Smooth muscle cell (in vitro differentiated cells): ENCODE results near the gene FLNA. TPM values are rescaled to one million over a fixed set of nuclear protein-coding genes. Genes with fewer than 3 reads are reported as not detected.

Source experiments
- DNase-seq: peaks from one replicate; lab custom pipeline; 2025; ENCODE audit not compliant: unreplicated experiment; lab: John Stamatoyannopoulos, UW
- H2AFZ ChIP-seq: fragments of 200-600 bp; sonication (generic); 2 replicates; pipeline ENCODE4 v1.6.0; 2016; ENCODE audit warnings: antibody characterized with exemption, low read depth, mild to moderate bottlenecking
- H3F3A ChIP-seq: fragments of 200-600 bp; sonication (generic); 2 replicates; pipeline ENCODE4 v1.6.0; 2017; ENCODE audit warnings: antibody characterized with exemption, low read depth
- H3K27ac ChIP-seq: fragments of 200-600 bp; sonication (generic); 2 replicates; pipeline ENCODE4 v1.5.1; 2016; ENCODE audit warnings: low read depth, mild to moderate bottlenecking
- H3K27me3 ChIP-seq: fragments of 200-600 bp; sonication (generic); 2 replicates; pipeline ENCODE4 v1.6.1; 2016; ENCODE audit warnings: low read depth, mild to moderate bottlenecking
- H3K36me3 ChIP-seq: fragments of 200-600 bp; sonication (generic); 2 replicates; pipeline ENCODE4 v1.5.1; 2016; ENCODE audit warnings: low read depth
- H3K4me1 ChIP-seq: fragments of 200-600 bp; sonication (generic); 2 replicates; pipeline ENCODE4 v1.5.1; 2016; ENCODE audit warnings: low read depth
- H3K4me2 ChIP-seq: fragments of 200-600 bp; sonication (generic); 2 replicates; pipeline ENCODE4 v1.6.0; 2016; ENCODE audit warnings: mild to moderate bottlenecking
- H3K4me3 ChIP-seq: fragments of 200-600 bp; sonication (generic); 2 replicates; pipeline ENCODE4 v1.5.1; 2016; ENCODE audit warnings: mild to moderate bottlenecking
- H3K79me2 ChIP-seq: fragments of 200-600 bp; sonication (generic); 2 replicates; pipeline ENCODE4 v1.6.0; 2016; ENCODE audit warnings: low read depth, mild to moderate bottlenecking
- H3K9ac ChIP-seq: fragments of 200-600 bp; sonication (generic); 2 replicates; pipeline ENCODE4 v1.6.0; 2016; ENCODE audit warnings: low read depth
- H3K9me3 ChIP-seq: fragments of 200-600 bp; sonication (generic); replicated peaks from 2 replicates; pipeline ENCODE4 v1.5.1; 2016; ENCODE audit warnings: low read depth
- H4K20me1 ChIP-seq: fragments of 200-600 bp; sonication (generic); 2 replicates; pipeline ENCODE4 v1.6.0; 2016; ENCODE audit warnings: low read depth
- WGBS: methylation state at CpG from one replicate; pipeline ENCODE4 v1.1.7; 2016; ENCODE audit warnings: low lambda C conversion rate; 5-methylcytosine and 5-hydroxymethylcytosine counted together
- polyA plus RNA-seq: library from polyadenylated mRNA; unstranded; fragments of >200 nt; fragmentation: Nextera tagmentation; extraction: Ambion mirVana; gene quantifications from 2 replicates; pipeline ENCODE4 v1.2.1, GENCODE V29; 2016
- total RNA-seq: library from RNA; depleted of rRNA; stranded (reverse); fragments of >200 nt; gene quantifications from 2 replicates; pipeline ENCODE4 v1.2.3, GENCODE V29; 2014
- TF ChIP-seq, protein P1 (sequence below): fragments of 200-600 bp; sonication (generic); IDR thresholded peaks from 2 replicates; pipeline ENCODE4 v1.5.1; 2017; ENCODE audit warnings: borderline replicate concordance, mild to moderate bottlenecking, antibody characterized with exemption; ENCODE audit not compliant: insufficient read depth, poor library complexity, severe bottlenecking

Gene FLNA
- total and polyA plus RNA-seq, 2 experiments from 2014 or later: 860 to 1,632 TPM

DNA sequence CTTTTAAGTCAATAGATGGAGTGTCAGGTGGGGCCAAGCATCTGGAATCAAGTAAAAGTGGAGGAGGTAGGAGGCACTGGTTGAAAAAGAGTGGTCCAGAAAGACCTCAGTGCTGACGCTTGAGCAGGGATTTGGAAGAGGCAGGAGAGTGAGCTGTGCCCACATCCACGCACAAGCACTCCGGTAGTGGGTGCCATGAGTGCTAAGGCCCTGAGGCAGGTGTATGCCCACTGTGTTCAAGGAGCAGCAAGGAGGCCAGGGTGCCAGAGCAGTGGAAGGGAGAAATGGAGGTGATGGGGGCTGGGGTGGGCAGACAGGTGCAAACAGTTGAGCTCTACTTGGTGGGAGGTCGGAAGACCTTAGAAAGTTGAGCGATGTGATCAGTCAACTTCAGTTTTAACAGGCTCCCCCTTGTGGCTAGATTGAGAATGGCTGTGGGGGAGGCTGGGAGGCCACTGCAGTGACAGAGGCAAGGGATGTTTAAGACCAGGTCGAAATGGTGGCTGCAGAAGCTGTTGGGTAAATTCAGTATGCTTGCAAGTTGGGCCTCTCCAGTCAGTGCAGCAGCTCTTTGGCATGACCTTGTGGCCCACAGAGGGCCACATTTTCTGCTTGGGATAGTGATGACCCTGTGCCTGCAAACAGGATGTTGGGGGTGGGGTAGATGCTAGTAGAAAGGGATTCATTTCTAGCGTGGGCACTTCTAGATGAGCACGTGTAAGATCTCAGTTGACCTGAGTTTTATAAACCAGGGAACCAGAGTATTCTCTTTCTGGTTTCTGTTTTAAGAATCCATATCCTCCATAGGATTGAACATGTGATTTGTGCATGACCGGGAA lies 66.1 kb downstream of the FLNA start:
- Histone ChIP-seq H4K20me1 (no peaks in the 10 kb centered on the region), H3K27me3 (no peaks in the 10 kb centered on the region), H3F3A (no peaks in the 10 kb centered on the region), H3K9ac (no peak overlapping the region), H3K27ac (no peak overlapping the region), H3K4me2 (no peak overlapping the region), H3K9me3 (no peaks in the 10 kb centered on the region), H3K4me3 (no peak overlapping the region), H3K4me1 (no peaks in the 10 kb centered on the region), H3K36me3 (no peaks in the 10 kb centered on the region), H3K79me2 (no peaks in the 10 kb centered on the region), H2AFZ (no peak overlapping the region)
- TF ChIP-seq, protein P1, sequence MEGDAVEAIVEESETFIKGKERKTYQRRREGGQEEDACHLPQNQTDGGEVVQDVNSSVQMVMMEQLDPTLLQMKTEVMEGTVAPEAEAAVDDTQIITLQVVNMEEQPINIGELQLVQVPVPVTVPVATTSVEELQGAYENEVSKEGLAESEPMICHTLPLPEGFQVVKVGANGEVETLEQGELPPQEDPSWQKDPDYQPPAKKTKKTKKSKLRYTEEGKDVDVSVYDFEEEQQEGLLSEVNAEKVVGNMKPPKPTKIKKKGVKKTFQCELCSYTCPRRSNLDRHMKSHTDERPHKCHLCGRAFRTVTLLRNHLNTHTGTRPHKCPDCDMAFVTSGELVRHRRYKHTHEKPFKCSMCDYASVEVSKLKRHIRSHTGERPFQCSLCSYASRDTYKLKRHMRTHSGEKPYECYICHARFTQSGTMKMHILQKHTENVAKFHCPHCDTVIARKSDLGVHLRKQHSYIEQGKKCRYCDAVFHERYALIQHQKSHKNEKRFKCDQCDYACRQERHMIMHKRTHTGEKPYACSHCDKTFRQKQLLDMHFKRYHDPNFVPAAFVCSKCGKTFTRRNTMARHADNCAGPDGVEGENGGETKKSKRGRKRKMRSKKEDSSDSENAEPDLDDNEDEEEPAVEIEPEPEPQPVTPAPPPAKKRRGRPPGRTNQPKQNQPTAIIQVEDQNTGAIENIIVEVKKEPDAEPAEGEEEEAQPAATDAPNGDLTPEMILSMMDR: peak; percentile 52
- peak; percentile 18 for DNase-seq
- WGBS: 72% methylated on average over 9 of the region's 9 CpGs

DNA sequence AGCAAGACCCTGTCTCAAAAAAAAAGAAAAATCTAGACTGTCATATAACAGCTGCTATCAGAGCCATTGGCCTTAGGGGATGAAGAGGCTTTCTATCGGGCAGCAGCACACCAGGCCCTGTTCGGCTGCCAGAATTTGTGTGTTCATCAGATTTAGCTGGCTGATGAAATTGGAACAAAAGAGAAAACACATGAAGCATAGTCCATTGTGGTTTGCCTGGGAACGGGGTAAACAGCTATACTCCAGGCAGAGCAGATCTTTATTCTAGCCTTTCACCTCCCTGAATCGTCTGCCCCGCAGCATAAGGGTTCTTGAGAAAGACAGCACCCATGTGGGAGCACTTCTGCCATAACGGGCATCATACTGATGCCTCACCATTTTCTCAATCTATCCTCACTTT lies 67.2 kb downstream of the FLNA start:
- H3K27me3 ChIP-seq: no peaks in the 10 kb centered on the region
- no peaks in the 10 kb centered on the region for H3K36me3 ChIP-seq
- no peak overlapping the region for H2AFZ ChIP-seq
- H3K79me2 ChIP-seq: no peaks in the 10 kb centered on the region
- no peaks in the 10 kb centered on the region for H3K4me1 ChIP-seq
- no peak for DNase-seq
- no peak overlapping the region for H3K27ac ChIP-seq
- no peak overlapping the region for H3K4me3 ChIP-seq
- 81% methylated on average over 6 of the region's 6 CpGs for WGBS
- H3F3A ChIP-seq: no peaks in the 10 kb centered on the region
- H4K20me1 ChIP-seq: no peaks in the 10 kb centered on the region
- TF ChIP-seq, protein P1: no peak
- H3K4me2 ChIP-seq: no peak overlapping the region
- H3K9me3 ChIP-seq: no peaks in the 10 kb centered on the region
- no peak overlapping the region for H3K9ac ChIP-seq

DNA sequence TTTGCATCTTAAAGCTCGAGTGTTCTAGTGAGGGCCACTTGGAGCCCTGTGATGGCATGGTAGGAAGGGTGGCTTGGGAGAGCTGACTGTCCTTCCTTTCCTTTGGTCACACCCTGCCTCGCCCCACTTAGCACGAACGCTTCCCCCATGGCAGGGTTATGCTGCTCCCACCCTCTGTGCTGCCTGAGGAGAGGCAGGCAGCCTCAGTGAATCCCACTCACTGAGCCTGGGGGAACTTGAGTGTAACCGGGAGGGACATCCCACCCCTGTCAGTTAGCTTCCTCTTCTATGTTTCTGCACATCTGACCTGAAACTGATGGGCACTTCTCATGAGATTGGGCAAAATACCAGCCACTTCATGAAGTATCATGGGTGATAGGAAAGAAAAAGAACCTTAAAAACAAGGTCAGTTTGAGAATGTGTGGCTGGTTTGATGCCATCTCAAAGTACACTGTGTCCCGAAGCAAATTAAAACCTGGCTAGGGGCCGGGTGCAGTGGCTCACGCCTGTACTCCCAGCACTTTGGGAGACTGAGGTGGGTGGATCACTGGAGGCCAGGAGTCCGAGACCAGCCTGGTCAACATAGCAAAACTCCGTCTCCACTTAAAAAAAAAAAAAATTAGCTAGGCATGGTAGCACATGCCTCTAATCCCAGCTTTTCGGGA lies 68.8 kb downstream of the FLNA start:
- Histone ChIP-seq H3K9me3 (no peaks in the 10 kb centered on the region), H2AFZ (no peak overlapping the region), H3F3A (no peaks in the 10 kb centered on the region), H4K20me1 (no peaks in the 10 kb centered on the region), H3K79me2 (no peaks in the 10 kb centered on the region), H3K9ac (no peak overlapping the region), H3K4me3 (no peak overlapping the region), H3K27me3 (no peaks in the 10 kb centered on the region), H3K4me2 (no peak overlapping the region), H3K27ac (no peak overlapping the region), H3K36me3 (no peaks in the 10 kb centered on the region), H3K4me1 (no peaks in the 10 kb centered on the region)
- 91% methylated on average over 11 of the region's 11 CpGs for WGBS
- TF ChIP-seq, protein P1: no peak
- DNase-seq: no peak
